UCSD-AML1 (cell line): ENCODE results near the gene PAM16.
"Not testable (repeated sequence)": the region's sequence is repeated elsewhere in the genome, so short reads cannot be mapped to it uniquely, and the experiment has no call there.

Experiments
- DNase-seq: peaks from one replicate; lab custom pipeline; 2025; ENCODE audit not compliant: unreplicated experiment; lab: John Stamatoyannopoulos, UW

Gene PAM16

GRCh38 chr16:4350787-4351659 lies at the start of gene PAM16:
Gene PAM16 (minus strand): TSS chr16:4351321. CDS start chr16:4351234, 87 bp downstream.
- peak; percentile 99 for DNase-seq

- no peak for DNase-seq
Measured at GRCh38 chr16:4399001-4399730, 48.0 kb upstream of the PAM16 start.

- DNase-seq: no peak
Measured at GRCh38 chr16:4395055-4395726, 44.1 kb upstream of the PAM16 start.

DNA sequence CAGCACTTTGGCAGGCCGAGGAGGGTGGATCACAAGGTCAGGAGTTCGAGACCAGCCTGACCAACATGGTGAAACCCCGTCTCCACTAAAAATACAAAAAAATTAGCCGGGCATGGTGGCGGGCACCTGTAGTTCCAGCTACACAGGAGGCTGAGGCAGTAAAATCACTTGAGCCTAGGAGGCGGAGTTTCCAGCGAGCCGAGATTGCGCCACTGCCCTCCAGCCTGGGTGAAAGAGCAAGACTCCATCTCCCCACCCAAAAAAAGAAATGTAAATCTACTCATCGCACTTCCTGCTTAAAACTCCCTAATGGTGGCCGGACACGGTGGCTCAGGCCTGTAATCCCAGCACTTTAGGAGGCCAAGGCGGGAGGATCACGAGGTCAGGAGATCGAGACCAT lies 42.7 kb upstream of the PAM16 start:
- not testable (repeated sequence) for DNase-seq

DNA sequence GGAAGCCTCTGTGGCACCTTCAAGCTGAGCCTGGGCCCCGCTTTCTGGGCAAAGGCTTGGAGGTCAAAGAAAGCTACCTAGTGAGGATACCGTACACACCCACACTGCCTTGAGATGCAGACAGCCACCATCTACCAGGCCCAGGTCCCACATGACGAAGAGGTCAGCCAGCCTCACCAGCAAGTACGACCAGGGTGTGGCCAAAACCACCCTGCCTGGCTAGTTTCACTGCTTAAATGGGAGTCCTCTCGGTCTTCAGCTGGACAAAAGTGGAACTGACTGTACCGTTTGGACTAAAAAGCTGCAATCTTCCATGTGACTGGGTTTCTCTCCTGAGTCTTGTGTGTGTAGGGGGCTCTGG lies 42.1 kb upstream of the PAM16 start:
- DNase-seq: no peak

DNA sequence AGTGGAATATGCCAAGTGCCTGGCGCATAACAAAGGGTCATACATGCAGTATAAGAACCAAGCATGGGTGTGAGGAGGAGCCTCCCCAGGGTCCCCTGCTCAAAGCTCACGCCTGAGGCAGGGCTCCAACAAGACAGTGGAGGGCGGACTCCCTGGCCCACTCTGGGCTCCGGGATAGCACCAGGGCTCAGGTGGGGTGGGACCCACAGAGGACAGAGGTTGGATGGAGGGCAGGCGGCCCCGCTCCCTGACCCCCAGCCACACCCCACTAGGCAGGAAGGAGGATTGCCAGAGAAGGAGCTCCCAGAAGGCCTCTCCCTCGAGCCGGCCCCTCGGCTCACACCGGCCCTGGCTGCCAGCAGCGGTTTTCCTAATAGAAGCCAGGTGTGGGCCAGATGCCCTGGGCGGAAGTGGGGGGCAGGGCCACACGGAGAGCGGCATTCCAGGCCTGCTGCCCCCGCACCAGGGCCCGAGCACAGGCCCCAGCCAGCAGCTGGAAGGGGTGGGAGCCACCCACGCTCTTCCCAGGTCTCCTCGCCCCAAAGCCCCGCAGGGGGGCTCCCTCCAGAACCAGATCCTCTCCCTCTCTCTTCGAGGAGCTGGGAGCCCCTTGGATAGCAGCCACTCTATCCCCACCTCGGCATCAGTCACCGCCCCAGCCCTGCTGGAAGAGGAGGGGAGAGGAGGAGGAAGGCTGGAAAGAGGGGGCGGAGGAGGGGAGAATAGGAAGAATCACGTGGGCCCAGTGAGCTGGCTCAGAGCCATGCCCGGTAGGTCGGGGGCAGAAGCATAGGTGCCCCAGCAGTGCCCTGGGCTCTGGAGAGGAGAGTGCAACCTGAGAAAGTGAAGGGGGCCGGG lies 41.5 kb upstream of the PAM16 start:
- no peak for DNase-seq

- DNase-seq: no peak
Measured at GRCh38 chr16:4391631-4392381, 40.7 kb upstream of the PAM16 start.

- no peak for DNase-seq
Measured at GRCh38 chr16:4390266-4391260, 39.4 kb upstream of the PAM16 start.

- no peak for DNase-seq
Measured at GRCh38 chr16:4389051-4389955, 38.2 kb upstream of the PAM16 start.

DNA sequence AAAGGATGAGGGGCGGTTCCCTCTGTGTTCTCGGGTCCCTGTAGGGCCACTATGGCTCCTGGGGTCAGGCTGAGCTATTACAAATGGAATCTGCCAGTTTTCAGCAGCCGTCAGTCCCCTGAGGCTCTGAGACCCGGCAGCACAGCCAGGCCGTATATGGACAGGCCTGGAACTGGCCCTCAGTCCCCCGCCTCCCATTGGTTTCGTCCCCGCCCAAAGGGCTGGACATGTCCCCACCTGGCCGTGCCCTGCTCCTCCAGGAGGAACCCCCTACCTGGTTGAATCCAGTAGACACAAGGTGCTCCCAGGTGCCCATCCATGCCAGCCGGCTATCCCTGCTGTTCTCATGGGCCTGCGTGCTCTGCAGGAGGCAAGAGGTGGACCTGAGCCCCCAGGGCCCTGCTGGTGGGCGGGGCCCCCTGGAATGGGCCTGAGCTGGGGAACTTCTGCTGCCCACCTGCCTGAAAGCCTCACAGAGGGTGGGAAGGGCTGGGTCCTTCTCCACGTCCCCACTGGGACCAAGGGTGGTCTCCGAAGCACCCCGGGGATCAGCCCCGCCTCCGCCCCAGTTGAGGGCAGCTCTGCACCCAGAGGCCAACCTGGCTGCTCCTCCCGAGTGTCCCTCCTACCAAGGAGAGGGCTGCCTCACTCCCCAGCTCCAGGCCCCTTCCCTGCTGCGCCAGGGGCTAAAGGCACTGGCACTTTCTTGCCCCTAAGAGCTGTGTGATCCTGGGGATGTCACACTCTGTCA lies 37.3 kb upstream of the PAM16 start:
- DNase-seq: no peak

DNA sequence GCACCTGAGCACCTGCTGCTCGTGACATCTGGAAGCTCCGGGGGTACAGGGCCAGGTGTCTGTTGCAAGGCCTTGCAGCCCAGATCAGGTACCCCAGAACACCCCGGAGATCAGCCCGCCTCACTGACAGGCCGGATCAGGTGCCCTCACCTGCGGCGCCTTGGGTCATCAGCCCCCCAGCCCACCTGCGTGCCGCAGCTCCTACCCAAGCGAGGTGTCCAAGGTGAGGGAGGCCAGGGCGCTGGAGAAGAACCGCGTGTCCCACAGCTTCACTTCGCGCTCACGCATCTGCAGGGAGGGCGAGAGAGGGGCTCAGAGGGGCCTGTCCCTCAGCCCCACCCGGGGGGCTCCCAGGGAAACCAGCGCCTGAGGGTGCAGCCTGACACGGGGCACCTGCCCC lies 36.7 kb upstream of the PAM16 start:
- no peak for DNase-seq

DNA sequence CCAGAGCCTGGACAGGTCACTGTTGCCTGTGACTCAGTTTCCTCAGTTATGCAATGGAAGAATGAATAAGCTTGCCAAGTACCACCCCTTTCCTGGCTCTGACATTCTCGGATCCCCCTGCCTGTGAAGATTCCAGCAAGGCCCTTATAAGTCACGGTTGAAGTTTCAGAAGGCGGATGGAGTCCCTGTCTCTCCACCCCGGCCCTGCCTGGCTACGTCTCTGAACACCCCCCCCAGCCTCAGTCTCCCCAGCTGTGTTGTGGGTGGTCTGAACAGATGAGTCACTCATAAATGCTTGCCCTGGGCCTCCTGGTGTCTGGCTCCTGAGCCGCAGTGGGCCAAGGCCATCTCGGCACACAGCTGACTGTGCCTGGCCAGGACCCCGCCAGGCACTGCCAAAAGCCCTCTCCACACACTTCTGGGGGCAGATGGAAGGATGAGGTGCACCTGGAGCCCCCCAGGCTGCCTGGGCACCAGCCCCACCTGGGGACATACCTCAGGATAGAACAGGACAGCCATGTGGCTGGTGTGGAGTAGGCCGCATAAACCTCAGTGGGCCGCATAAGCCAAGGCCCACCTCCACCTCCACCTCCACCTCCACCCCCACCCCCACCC lies 35.9 kb upstream of the PAM16 start:
- DNase-seq: no peak

DNA sequence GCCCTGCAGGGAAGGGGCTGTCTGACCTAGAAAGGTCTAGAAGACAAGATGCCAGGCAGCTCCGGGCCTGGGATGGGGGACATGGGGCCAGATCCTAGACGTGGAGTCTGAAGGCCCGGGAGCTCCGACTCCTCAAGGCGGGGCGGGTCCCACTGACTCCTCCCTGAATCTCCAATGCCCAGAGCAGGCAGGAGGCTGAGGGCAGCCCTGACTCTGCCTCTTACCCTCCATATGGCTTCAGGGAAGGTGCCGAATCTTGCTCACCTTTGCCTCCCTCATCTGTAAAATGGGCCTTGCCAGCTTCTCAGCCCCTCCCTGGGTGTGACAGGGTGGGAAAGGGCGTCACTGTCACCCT lies 35.3 kb upstream of the PAM16 start:
- DNase-seq: no peak

DNA sequence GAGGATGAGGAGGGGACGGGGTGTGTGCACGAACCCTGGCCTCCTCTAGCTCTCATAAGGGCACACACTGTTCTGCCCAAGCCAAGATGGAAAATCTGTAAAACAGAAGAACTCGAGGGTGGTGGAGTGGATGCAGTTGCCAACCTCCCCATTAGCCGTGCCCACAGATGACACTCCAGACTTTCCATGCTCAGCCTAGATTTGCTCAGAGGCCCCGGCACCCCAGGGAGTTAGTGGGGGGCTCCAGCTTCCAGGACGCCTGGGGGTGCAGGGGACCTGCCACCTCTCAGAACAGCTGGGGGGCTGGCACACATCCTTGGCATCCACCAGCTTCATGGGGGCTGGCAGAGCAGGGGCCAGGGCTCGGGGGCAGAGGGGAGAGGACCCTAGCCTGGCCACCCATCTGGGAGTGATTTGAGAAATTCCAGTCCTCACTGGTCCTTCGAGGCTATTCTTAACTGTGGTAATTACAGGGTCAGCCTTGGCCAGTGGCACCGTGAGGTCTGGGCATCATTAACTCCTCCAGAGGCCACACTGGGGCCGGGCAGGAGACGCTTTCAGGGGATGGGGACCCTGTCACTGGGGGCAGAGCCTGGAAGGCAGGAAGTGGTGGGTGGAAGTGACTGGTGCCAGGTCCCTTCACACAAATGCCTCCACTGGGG lies 34.8 kb upstream of the PAM16 start:
- no peak for DNase-seq

DNA sequence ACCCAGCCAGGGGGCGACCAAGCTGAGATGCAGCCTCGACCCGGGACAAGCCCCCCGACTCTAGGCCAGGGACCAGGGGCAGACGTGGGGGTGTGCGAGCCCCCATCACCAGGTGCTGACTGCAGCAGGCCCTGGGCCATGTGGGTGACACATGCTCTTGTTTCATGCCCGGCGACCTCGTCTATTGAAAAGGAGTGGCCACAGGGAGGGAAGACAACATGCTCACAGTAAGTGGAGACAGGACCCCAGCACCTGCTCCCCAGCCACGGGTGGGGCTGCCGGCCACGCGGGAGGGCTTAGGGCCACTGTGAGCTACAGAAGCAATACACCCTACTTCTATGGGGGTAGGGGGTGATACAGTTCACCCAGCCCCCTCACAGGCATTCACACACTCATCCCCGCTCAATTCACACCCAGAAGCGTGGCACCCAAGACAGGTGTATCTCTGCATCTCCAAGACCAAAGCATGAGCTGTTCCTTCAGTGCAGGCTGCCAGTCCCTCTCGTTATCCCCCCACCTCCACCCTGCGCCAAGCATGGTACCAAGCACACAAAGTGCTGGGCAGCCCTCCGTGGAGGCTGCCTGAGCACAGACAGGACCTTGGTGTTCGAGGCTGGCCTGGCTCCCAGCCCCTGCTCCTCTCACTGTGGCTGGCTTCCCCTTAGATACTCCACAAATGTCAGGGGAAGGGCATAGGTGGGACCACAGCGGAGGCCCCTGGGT lies 34.1 kb upstream of the PAM16 start:
- no peak for DNase-seq

DNA sequence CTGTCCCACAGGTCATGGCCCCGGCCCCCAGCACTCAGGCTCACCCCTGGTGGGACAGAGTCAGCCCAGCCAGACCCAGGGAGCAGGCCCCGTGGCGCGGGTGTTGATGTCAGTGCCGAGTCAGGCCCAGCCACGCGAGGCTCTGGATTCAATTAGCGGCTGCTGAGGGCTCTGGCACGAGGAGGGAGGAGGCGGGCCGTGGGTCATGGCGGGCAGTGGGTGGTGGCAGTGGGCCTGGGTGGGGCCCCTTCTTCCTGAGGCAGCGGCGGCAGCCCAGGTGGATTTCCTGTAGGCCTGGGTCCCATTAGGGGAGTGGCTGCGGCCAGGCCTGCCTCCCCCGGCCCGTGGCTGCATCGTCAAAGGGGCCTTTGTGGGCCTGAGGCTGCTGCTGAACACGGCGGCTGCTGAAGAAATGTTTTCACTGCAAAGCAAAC lies 33.4 kb upstream of the PAM16 start:
- peak; percentile 22 for DNase-seq
